Measurements from ENCODE around the gene UNC5B.

- no peak for TF ChIP-seq CTCF (IDR thresholded peaks at IDR 0.05)
- no peak for TF ChIP-seq POLR2A (IDR thresholded peaks at IDR 0.05)
Measured at GRCh38 chr10:71218046-71218650, 5.8 kb downstream of the UNC5B start.
